ENCODE data around the gene TOGARAM1.

TOGARAM1 gene, protein sequence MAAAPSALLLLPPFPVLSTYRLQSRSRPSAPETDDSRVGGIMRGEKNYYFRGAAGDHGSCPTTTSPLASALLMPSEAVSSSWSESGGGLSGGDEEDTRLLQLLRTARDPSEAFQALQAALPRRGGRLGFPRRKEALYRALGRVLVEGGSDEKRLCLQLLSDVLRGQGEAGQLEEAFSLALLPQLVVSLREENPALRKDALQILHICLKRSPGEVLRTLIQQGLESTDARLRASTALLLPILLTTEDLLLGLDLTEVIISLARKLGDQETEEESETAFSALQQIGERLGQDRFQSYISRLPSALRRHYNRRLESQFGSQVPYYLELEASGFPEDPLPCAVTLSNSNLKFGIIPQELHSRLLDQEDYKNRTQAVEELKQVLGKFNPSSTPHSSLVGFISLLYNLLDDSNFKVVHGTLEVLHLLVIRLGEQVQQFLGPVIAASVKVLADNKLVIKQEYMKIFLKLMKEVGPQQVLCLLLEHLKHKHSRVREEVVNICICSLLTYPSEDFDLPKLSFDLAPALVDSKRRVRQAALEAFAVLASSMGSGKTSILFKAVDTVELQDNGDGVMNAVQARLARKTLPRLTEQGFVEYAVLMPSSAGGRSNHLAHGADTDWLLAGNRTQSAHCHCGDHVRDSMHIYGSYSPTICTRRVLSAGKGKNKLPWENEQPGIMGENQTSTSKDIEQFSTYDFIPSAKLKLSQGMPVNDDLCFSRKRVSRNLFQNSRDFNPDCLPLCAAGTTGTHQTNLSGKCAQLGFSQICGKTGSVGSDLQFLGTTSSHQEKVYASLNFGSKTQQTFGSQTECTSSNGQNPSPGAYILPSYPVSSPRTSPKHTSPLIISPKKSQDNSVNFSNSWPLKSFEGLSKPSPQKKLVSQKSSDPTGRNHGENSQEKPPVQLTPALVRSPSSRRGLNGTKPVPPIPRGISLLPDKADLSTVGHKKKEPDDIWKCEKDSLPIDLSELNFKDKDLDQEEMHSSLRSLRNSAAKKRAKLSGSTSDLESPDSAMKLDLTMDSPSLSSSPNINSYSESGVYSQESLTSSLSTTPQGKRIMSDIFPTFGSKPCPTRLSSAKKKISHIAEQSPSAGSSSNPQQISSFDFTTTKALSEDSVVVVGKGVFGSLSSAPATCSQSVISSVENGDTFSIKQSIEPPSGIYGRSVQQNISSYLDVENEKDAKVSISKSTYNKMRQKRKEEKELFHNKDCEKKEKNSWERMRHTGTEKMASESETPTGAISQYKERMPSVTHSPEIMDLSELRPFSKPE (N-terminal part only)

DNA sequence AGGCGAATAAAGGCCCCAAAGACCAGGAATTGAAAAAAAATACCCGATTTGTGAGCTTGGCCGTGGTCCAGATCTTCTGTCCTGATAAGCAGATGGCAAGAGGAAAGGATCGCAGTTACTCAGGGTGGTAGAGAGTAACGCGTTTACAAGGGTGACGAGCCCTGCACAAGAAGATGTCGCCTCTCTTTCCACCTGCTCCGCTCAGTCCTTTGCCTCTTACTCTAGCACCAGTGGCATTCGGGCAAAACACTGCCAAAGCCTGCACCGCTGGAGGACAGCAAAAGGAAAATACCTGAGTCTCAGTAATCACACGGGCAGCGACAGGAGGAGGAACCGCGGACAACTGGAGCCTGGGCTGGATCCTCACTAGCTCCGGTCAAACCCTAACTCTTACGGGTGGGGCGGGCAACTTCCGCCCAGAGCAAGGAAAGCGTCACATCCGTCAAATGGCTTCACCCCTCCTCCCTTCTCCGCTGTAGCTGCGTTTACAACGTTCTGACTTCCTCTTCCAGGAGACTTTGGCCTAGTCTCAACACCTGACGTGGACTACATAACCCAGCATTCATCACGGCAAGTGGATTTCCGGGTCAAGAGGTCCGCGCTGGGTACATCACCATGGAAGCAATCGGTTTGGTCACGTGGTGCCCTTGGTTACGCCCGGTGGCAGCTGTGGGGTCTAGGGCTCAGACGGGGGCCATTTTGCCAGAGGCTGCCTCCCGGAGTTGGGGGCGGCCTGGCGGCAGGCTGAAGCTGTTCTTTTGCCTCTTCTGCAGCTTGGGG is at the start of gene TOGARAM1, which contains the start of gene KLHL28:
TSS of gene TOGARAM1 (plus strand) at position 637 of the 780 bp plus-strand sequence. CDS start 232 bp downstream, outside the sequence.
TSS of gene KLHL28 (minus strand) at position 394 of the 780 bp plus-strand sequence. CDS start 16,019 bp downstream, outside the sequence.
- peak; percentile 96 for DNase-seq (ENCODE audit: low spot score)

DNA sequence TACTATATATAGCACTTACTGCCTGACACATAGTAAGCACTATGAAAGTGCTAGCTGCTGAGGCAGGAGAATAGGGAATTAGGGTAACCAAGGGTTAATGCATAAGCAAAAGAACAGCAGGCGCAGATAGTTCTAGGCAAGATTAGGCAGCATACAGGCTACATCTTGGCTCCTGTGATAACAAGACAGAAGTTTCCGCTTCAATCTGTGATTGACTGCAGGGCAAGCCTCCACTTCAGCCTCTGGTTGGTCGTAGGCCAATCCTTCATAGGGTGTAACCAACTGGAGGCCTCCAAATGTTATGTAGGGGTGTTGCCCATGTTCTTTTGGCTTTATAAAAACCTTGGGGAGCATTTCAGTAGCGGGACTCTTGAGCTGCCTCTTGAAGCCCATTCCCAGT is 47.1 kb upstream of the TOGARAM1 start:
- DNase-seq (ENCODE audit: low spot score), result no peak

DNA sequence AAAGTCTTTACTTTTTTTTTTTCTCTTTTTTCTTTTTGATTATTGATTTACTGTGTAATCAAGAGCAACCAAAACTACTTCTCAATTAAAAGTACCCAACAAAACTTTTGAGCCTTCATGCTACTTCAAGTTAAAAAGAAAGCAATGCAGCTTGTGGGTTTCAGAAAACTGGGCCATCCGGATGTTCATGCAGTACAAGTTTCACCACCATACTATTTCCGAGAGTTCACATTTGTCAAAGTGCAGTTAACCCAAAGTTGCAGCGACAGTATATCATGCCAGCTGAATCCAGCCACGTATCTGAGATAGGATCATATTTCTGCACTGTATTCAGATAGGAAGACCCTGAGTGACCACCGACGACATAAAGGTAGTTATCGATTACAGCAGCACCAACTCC is 33.2 kb upstream of the TOGARAM1 start:
- DNase-seq (ENCODE audit: low spot score), result no peak

DNA sequence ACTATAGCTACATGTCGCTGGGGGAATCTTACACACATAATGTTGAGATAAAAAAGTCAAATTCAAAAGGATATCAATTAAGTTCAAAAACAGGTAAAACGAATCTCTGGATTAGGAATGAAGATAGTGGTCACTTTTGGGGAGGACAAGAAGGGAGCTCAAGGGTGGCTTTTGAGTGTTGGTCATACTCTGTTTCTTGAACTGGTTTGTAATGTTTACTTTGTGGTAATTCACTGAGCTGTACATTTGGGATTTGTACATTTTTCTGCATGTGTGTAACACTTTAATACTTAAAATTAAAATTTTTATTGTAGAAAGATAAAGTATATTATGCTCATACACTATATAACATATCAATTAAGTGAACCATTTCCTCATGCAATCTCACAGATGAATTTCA is 26.8 kb upstream of the TOGARAM1 start:
- DNase-seq (ENCODE audit: low spot score), result no peak

DNA sequence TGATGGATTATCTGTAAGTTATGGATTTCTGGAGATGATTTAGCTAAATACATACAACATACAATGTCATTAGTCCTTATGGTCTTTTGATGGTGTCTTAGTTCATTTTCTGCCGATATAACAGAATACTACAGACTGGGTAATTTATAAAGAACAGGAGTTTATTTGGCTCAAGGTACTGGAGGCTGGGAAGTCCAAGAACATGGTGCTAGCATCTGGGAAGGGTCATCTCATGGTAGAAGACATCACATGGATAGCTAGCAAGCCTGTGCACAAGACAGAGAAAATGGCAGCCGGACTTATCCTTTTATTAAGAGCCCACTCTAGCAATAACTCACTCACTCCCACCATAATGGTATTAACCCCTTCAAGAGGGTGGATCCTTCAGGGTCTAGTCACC is 24.4 kb upstream of the TOGARAM1 start:
- no peak for DNase-seq (ENCODE audit: low spot score)

DNA sequence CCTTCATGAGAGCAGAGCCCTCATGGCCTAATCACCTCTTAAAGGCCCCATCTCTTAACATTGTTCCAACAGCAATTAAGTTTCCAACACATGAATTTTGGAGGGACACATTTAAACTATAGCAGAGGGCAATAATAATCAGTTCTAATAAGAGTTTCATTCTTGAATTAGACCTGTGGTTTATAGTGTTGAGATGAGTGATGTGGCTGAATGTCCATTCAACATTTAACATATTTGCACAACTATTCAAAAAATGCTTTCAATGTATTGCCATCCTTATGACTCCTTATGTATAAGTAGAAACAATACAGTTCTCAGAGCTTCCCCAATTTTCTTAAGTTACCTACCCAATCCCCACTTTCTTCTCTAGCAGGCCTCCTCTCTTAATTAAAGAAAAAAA is 21.8 kb upstream of the TOGARAM1 start:
- DNase-seq (ENCODE audit: low spot score), result no peak

DNA sequence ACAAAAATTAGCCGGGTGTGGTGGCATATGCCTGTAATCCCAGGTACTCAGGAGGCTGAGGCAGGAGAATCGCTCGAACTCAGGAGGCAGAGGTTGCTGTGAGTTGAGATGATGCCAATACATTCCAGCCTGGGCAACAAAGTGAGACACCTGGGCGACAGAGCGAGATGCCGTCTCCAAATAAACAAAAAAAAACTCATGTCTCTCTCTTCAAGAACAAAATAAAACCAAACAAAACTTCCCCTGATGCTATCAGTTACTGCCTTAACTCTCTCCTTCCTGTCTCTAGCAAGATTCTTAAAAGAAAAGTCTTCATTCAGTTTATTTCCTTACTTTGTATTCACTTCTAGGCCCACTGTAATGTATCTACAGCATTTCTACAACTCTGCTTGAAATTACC is 21.0 kb upstream of the TOGARAM1 start:
- no peak for DNase-seq (ENCODE audit: low spot score)

DNA sequence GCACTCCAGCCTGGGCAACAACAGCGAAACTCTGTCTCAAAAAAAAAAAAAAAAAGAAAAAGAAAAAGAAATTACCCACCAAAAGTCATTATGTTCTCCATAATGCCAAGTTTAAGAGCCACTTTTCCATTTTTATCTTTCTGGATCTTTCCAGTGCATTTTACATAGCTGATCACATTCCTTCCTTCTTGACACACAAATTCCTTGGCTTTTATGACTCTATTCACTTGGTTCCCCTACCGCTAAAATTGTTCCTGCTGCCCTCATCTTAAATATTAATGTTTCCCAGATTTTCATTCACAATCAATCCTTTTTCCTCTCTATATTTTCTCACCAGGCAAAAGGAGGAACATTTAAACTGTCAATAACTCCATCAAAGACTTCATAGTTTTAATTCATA is 20.4 kb upstream of the TOGARAM1 start:
- DNase-seq (ENCODE audit: low spot score), result no peak

DNA sequence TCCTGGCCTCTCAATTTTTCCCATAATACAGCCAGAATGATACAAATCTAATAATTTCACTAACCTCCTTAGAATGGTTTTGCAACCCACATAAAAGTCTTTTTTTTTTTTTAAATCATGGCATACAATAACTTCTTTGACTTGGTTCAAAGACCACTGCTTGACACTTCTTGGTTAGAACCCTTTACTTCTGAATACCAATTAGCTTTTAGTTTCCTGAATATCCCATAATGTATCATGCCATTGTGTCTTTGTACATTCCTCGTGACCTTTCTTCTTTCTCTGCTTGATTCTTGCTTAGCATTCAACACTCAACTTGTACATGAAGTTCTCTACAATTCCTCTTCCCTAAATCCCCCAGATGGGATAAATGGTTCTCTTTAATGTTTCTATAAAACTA is 19.6 kb upstream of the TOGARAM1 start:
- no peak for DNase-seq (ENCODE audit: low spot score)

DNA sequence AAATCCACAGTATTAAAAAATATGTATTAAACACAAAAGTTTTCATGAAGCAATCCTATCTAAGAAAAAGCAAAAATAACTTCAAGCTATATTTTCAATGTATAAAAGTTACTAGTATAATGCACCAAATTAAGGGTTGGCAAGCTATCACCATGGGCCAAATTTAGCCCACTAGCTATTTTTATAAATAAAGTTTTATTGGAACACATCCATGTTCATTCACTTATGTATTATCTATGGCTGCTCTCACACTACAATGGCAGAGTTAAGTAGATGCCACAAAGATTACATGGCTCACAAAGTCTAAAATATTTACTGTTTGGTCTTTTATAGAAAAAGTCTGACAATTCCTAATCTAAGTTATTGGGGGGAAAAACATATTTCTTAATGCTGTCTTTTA is 17.9 kb upstream of the TOGARAM1 start:
- DNase-seq (ENCODE audit: low spot score), result no peak

DNA sequence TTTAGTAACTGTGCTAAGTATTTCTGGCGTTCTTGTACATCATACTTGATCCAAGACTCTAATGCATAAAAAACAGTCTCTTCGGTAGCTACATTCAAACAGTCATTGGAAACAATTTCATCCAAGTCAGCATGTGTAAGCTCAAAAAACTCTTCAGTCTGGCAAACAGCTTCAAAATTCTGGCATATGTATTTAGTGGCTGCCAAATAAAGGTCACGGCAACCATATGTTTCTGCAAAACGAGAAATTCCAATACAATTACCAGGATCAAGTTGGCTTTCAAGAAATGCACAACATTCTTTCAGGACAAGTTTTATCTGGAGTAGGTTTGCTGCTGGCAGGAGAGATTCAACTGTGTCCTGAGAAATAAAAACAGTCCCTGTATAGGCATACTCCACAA is 16.7 kb upstream of the TOGARAM1 start:
- no peak for DNase-seq (ENCODE audit: low spot score)

DNA sequence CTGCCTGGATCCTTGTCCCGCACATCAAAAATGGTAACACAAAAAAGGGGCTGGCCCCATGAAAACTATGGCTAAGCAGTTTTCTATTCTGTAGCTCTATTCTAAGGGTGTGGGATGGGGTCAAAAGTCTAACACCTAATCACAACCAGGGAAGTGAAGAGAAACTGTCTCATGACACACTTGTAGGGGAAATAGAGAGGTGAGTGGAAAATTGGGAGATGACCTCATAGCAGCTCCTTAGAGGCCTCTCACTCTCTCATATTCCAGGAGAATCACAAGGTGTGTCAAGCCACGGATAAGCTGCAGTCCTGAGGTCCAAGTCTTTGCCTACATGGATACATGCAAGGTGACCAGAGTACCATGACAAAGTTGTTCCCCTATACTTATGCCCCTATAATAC is 10.9 kb upstream of the TOGARAM1 start:
- DNase-seq (ENCODE audit: low spot score), result no peak

DNA sequence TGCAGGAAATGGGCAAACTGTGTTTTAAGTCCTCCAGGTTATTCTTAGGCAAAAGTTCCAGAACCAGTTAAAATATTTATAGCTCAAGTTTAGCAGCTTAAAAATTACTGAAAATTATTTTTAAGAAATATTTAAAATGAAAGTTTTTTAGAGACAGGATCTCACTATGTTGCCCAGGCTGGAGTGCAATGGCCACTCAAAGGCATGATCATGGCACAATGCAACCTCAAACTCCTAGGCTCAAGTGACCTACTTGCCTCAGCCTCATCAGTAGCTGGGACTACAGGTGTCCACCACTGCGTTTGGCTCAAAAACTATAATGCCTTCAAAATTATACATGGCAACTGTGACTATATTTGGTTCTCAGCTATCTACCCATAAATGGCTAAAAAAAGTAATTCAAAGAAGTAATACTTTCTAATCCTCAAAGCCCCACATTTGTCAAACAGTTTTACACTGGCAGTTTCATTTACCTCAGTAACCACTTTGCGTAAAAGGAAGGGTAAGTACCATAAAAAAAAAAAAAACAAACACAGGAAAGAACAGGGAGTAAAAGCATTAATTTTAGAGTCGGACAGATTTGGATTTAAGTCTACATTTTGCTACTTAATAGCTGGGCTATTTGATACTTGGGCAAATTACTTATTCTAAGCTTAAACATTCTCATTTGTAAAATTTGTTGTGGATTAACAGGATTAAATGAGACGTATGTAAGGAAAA is 9.4 kb upstream of the TOGARAM1 start:
- no peak for DNase-seq (ENCODE audit: low spot score)

DNA sequence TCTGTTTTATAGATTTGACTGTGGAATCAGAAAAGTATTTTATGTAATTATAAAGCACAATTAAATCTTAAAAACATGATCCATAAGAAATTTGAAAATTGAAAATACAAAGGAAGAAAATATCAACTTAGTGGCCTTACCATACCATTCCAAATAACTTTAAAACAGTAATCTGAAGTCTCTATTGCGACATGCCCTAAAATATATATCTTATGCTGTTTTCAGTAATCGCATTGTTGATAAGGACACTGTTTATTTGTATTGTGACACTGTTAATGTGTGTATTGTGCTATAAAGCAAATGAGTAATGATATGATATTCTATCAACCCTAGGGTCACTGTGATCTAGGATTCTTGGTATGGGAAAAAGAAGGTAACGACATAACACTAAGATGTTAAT is 7.2 kb upstream of the TOGARAM1 start:
- no peak for DNase-seq (ENCODE audit: low spot score)

DNA sequence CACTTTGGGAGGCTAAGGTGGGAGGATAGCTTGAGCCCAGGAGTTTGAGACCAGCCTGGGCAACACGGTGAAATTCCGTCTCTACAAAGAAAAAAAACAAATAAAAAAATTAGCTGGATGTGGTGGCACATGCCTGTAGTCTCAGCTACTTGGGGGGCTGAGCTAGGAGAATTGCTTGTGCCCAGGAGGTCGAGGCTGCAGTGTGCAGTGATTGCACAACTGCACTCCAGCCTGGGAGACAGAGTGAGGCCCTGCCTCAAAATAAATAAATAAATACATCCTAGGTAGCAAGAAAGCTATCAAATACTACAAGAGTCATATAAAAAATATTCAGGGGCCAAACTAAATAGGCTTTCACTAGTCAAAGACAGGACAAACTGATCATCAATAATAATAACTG is 6.5 kb upstream of the TOGARAM1 start:
- no peak for DNase-seq (ENCODE audit: low spot score)

DNA sequence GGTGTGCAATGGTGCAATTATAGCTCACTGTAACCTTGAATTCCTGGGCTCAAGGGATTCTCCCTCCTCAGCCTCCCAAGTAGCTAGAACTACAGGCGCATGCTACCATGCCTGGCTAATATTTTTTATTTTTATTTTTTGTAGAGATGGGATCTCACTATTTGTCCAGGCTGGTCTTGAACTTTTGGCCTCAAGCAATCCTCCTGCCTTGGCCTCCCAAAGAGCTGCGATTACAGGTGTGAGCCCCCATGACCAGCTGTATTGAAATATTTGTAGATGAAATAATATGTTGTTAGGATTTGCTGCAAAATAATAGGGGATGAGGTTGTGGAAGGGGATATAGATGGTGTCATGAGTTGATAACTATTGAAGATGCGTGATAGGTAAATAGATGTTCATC is 5.1 kb upstream of the TOGARAM1 start:
- no peak for DNase-seq (ENCODE audit: low spot score)

DNA sequence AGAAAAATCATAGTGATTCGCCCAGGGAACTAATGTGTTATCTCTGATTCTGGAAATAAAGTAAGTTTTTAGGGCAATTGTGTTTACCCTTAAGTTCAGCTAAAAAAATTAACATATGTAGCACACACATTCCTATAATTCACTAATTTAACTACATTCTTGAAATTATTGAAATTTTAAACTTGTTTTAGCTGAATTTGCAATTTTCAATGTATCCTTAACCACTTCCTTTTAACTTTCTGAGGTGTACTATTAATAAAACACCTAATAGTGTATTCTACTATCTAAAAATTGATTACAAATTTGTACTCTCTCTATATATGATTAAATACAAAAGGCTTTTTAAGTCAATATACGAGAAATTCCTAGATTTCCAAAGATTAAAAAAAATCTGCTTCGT is 2.5 kb upstream of the TOGARAM1 start:
- DNase-seq (ENCODE audit: low spot score), result no peak

DNA sequence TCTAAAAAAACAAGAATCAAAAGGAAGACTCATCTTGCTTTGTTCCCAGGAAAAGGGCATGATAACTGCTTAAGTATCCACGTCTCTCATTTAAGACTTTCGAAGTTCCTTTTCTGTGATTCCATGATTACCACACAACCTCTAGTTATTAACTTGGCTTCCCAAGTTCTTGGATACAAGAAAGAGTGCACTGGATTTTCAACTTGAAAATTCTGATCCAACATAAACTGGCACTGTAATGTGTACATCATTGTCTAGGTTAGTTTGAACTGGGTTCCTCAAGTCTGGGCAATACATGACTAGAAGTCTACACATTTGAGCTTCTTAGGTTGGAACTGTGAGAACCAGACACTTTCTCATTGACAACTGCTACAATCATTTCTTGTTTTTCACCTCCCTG is 1.8 kb upstream of the TOGARAM1 start:
- DNase-seq (ENCODE audit: low spot score), result no peak

DNA sequence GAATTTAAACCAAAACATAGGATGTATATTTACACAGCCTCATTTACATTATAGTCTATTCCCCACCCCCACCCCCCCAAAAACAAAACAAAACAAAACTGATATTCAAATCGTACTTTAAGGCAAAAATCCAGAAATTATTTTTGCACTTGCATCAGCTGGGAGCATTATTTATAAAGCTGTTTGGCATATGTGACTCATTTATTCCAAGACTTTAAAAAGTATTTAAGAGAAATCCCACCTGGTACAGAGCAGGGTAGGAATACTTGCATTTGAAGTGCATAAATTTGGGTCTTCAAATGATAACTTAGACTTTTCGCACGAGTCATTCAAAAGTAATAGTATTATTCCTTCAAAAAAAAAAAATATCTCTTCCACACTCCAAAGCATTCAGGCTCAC is 1.3 kb upstream of the TOGARAM1 start:
- DNase-seq (ENCODE audit: low spot score), result no peak

DNA sequence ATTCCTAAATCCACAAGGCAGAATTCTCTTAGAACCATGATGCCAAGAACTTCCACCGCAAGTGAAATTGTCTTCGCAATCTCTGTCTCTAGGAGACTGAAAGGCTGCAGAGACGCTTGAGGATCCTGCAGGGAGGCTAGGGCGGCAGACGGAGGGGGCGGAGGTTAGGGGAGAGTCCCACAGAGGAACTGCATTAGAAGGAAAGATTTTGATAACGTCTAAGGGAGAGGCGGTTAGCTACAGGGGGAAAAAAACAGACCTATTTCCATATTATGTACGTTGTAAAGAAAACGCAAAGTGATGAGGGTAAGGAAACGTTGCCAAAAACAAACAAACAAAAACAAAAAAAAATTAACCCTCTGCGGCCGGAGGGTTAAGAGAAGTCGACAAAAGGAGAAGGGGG is 838 bp upstream of the TOGARAM1 start:
- peak; percentile 68 for DNase-seq (ENCODE audit: low spot score)

Measured in germinal center (tissue), 1 donor.